Measurements from ENCODE around the gene IMPA2. TPM values are rescaled to one million over a fixed set of nuclear protein-coding genes. Genes with fewer than 3 reads are reported as not detected.
A peak's percentile ranks its signal among the peaks of the same experiment; 100 is the strongest.

IMPA2 gene
- total and polyA plus RNA-seq, 10 of the 15 experiments (the other 5 are each of a cell fraction or from before 2014, with no cell fraction given) = 0.24 to 21.0 (median 11.4) TPM

DNA sequence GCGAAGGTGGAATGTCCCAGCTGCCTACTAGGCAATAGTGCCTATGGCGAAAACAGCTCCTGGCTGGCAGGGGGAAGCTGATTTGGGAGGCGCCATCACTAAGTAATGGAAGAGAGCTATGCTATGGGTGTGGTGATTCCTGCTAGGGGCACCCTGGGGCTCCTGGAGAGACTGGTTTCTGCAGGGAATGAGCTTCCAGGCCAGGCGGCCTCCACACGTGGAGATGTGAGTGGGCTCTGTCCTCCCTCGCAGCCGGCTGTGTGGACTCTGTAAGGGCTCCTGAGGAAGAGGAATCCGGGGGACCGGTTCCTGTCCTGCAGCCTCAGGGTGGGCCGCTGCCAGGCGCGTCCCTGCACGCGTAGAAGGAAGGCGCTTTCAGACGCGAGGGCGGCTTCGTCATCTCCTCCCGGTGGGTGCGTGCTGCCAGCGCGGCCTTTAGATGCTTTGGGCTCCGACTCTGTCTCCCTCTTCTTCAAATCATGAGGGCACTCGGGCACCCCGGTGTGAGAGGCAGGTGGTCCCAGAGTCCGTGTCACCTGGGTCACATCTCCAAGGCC lies 56.9 kb downstream of the IMPA2 start:
- H3K9ac ChIP-seq (ENCODE audit: control insufficient read depth, insufficient read depth, low read length) = no peak overlapping the region

More for the DNA sequence above, 56.9 kb downstream of the IMPA2 start:
- RAD21 ChIA-PET (ENCODE audit: unreplicated experiment) = interaction anchor here (1.0 to 3.8 kb wide), 3 partner anchors 100 to 305 kb away, joined by 4 to 21 read pairs (median 6); no protein-coding TSS in a partner anchor
- WGBS (ENCODE audit: insufficient coverage, insufficient replicate concordance, low lambda C conversion rate, missing lambda C conversion rate) = 27% methylated on average over 27 of the region's 27 CpGs
- no peaks in the 10 kb centered on the region for H4K20me1 ChIP-seq (ENCODE audit: control insufficient read depth, insufficient read depth)
- FAIRE-seq (no peak), ATAC-seq (peak; percentile 28), DNase-seq (ENCODE audit: low read depth, low spot score) (no peak)
- H3K27me3 ChIP-seq (replicated peaks in 1 of 2; ENCODE audit: control insufficient read depth in 2 of 2, insufficient read depth in 2 of 2, low read length in 1 of 2) = peaks cover 0 to 3% of the 10 kb centered on the region in 2 experiments; a peak in 2 of 4 replicates
- POLR2A ChIA-PET = no interaction called here
- H3K36me3 ChIP-seq (ENCODE audit: control insufficient read depth in 2 of 2, insufficient read depth in 2 of 2, low read length in 1 of 2) = no peaks in the 10 kb centered on the region
- no peak overlapping the region; the same call in 1 of the 2 replicates for H3K4me3 ChIP-seq
- peaks cover 5% of the 10 kb centered on the region for H3K4me1 ChIP-seq (ENCODE audit: control insufficient read depth, insufficient read depth, low read length)
- H2AFZ ChIP-seq (ENCODE audit: control insufficient read depth, low read depth, low read length) = peak overlapping the region; percentile 62
- no peaks in the 10 kb centered on the region for H3K9me3 ChIP-seq (replicated peaks; ENCODE audit: control insufficient read depth, insufficient read depth, low read length)
- TF ChIP-seq, protein P1, sequence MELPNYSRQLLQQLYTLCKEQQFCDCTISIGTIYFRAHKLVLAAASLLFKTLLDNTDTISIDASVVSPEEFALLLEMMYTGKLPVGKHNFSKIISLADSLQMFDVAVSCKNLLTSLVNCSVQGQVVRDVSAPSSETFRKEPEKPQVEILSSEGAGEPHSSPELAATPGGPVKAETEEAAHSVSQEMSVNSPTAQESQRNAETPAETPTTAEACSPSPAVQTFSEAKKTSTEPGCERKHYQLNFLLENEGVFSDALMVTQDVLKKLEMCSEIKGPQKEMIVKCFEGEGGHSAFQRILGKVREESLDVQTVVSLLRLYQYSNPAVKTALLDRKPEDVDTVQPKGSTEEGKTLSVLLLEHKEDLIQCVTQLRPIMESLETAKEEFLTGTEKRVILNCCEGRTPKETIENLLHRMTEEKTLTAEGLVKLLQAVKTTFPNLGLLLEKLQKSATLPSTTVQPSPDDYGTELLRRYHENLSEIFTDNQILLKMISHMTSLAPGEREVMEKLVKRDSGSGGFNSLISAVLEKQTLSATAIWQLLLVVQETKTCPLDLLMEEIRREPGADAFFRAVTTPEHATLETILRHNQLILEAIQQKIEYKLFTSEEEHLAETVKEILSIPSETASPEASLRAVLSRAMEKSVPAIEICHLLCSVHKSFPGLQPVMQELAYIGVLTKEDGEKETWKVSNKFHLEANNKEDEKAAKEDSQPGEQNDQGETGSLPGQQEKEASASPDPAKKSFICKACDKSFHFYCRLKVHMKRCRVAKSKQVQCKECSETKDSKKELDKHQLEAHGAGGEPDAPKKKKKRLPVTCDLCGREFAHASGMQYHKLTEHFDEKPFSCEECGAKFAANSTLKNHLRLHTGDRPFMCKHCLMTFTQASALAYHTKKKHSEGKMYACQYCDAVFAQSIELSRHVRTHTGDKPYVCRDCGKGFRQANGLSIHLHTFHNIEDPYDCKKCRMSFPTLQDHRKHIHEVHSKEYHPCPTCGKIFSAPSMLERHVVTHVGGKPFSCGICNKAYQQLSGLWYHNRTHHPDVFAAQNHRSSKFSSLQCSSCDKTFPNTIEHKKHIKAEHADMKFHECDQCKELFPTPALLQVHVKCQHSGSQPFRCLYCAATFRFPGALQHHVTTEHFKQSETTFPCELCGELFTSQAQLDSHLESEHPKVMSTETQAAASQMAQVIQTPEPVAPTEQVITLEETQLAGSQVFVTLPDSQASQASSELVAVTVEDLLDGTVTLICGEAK (IDR thresholded peaks at IDR 0.05; ENCODE audit: borderline replicate concordance) = no peak
- no peak for TF ChIP-seq NR2F1 (conservative IDR thresholded peaks at IDR 0.05)
- TF ChIP-seq NFYA (IDR thresholded peaks at IDR 0.05; ENCODE audit: borderline replicate concordance, low read depth, low read length) = no peak
- no peak for TF ChIP-seq KAT2A (conservative IDR thresholded peaks at IDR 0.05; ENCODE audit: control insufficient read depth, low read depth, low read length)
- no peak for TF ChIP-seq ZNF384 (IDR thresholded peaks at IDR 0.05; ENCODE audit: borderline replicate concordance, low read depth, low read length)
- no peak for TF ChIP-seq POLR2AphosphoS5 (IDR thresholded peaks at IDR 0.05; ENCODE audit: low read length)
- no peak for TF ChIP-seq EZH2 (IDR thresholded peaks at IDR 0.05; ENCODE audit: borderline replicate concordance, control insufficient read depth, low read depth, low read length)
- no peak for TF ChIP-seq MXI1 (IDR thresholded peaks at IDR 0.05; ENCODE audit: low read depth, low read length)
- TF ChIP-seq SMAD1 (IDR thresholded peaks at IDR 0.05; ENCODE audit: low read depth, partially characterized antibody) = no peak
- no peak for TF ChIP-seq POU2F2 (IDR thresholded peaks at IDR 0.05; ENCODE audit: borderline replicate concordance, low read depth, low read length)
- TF ChIP-seq, protein P2, sequence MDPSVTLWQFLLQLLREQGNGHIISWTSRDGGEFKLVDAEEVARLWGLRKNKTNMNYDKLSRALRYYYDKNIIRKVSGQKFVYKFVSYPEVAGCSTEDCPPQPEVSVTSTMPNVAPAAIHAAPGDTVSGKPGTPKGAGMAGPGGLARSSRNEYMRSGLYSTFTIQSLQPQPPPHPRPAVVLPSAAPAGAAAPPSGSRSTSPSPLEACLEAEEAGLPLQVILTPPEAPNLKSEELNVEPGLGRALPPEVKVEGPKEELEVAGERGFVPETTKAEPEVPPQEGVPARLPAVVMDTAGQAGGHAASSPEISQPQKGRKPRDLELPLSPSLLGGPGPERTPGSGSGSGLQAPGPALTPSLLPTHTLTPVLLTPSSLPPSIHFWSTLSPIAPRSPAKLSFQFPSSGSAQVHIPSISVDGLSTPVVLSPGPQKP (IDR thresholded peaks at IDR 0.05; ENCODE audit: low read depth, low read length) = no peak
- no peak for TF ChIP-seq YBX1 (IDR thresholded peaks at IDR 0.05)
- no peak overlapping the region for H3K27ac ChIP-seq (ENCODE audit: control insufficient read depth, insufficient read depth)
- in situ Hi-C loops (cut with MboI) = loop anchor here (5.0 kb wide), 1 partner anchor 101 kb away; no protein-coding TSS in a partner anchor
- H3K79me2 ChIP-seq (ENCODE audit: control insufficient read depth, insufficient read depth, low read length) = no peaks in the 10 kb centered on the region
- intact Hi-C loops (cut with micrococcal nuclease; ENCODE audit: unreplicated experiment) = loop anchor here (1.0 to 2.0 kb wide), 2 partner anchors 305 to 383 kb away; no protein-coding TSS in a partner anchor
- CTCF ChIA-PET = interaction anchor here (1.2 to 5.9 kb wide), 7 partner anchors 11 to 382 kb away, joined by 3 to 71 read pairs (median 7); no protein-coding TSS in a partner anchor
- no TSS peak for BruUV-seq (replicated peaks)
- SMC1A ChIA-PET (ENCODE audit: uncharacterized antibody, unreplicated experiment) = interaction anchor here (1.2 to 3.9 kb wide), 2 partner anchors 43 to 100 kb away, joined by 3 to 18 read pairs; no protein-coding TSS in a partner anchor
- peak overlapping the region; percentile 99 for H3K4me2 ChIP-seq (ENCODE audit: control insufficient read depth, insufficient read depth)

Measured in GM12878 (cell line).